ENCODE measurements around the gene NLRC5.
A peak's percentile ranks its signal among the peaks of the same experiment; 100 is the strongest.

The NLRC5 gene

DNA sequence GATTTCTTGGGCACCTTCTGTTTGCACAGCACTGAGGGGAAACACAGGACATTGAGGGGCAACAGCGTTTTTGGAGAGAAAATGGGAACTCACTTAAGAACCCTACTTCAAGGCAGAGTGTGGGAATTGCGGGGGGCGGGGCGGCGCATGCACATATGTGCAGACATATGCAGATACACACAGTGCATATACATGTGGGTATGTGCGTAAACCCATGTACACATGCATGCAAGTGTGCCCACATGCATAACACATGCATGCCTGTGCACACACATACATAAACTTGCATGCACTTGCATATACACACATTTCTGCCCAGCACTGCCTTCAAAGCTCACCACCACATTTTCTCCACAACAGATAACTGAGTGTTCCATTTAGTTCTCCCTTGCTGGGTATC lies 32.4 kb downstream of the NLRC5 start:
- no peak for DNase-seq (ENCODE audit: low read depth in 2 of 3, low spot score in 1 of 3)

DNA sequence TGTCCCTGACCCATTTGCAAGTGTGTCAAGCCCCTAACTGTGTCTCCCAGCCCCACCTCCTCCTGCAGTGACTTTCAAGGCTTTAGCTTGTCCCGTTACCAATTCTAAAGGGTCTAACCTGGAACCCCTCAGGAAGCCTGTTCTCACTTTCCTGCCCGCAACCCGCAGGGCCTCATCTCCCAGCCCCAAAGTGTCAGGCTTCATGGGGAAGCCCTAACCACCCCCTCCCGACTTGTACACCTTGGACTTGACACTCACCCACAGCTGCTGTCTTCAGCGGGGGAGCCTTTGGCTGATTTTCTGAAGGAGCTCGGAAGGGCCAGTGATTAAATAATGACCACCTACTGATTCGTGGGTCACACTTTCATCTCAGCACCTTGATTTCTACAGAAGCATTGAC lies 33.1 kb downstream of the NLRC5 start:
- DNase-seq (ENCODE audit: low read depth in 2 of 3, low spot score in 1 of 3) = no peak

DNA sequence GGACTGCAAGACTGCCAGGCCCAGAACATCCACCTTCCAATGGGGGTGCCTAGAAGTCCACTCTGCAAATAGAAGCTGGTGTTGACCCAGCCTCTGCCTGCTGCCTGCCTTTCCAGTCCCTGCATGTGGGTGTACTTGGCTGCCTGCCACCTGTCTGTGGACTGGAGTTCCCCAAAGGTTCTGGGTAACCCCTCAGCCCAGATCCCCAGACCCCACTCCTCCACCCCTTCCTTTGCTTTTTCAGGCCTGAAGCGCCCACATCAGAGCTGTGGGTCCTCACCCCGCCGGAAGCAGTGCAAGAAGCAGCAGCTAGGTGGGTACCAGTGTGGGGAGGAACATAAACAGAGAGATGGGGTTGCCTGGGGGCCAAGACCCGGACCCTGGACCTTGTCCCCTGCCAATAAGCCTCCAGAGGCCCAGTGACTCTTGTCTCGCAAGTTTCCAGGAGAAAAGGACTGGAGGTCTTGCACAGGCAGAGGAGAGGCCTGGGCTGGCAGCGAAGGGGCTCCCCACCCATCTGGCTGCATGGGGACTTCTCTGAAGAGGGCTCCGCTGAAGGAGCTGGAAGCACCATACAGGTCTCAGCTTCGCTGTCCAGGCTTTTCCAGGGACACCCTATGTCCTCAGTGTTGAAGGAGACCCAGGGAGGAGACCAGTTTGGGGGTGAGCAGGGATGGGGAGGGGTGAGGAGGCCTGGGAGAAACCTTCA lies 34.3 kb downstream of the NLRC5 start:
- peak; percentile 27 to 55 (median 46) for DNase-seq (ENCODE audit: low read depth in 2 of 3, low spot score in 1 of 3)

DNA sequence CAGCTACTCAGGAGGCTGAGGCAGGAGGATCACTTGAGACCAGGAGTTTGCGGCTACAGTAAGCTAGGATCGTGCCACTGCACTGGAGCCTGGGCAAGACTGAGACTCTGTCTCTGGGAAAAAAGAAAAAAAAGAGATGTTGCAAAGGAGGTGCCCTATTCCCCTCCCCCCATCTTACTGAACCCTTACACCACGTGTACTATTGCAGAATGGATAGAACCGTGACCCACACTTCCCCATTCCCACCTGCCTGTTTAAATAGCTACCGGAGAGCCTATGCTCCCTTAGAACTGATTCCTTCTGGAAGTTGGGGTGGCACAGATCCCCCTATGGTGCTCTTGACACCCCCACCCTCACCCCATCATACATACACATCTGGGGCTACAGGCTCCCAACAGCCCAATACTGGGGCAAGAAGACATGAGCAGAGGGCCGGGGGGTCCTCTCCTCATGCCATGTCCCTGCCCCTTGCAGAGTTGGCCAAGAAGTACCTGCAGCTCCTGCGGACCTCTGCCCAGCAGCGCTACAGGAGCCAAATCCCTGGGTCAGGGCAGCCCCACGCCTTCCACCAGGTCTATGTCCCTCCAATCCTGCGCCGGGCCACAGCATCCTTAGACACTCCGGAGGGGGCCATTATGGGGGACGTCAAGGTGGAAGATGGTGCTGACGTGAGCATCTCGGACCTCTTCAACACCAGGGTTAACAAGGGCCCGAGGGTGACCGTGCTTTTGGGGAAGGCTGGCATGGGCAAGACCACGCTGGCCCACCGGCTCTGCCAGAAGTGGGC lies 35.7 kb downstream of the NLRC5 start:
- no peak for DNase-seq (ENCODE audit: low read depth in 2 of 3, low spot score in 1 of 3)

DNA sequence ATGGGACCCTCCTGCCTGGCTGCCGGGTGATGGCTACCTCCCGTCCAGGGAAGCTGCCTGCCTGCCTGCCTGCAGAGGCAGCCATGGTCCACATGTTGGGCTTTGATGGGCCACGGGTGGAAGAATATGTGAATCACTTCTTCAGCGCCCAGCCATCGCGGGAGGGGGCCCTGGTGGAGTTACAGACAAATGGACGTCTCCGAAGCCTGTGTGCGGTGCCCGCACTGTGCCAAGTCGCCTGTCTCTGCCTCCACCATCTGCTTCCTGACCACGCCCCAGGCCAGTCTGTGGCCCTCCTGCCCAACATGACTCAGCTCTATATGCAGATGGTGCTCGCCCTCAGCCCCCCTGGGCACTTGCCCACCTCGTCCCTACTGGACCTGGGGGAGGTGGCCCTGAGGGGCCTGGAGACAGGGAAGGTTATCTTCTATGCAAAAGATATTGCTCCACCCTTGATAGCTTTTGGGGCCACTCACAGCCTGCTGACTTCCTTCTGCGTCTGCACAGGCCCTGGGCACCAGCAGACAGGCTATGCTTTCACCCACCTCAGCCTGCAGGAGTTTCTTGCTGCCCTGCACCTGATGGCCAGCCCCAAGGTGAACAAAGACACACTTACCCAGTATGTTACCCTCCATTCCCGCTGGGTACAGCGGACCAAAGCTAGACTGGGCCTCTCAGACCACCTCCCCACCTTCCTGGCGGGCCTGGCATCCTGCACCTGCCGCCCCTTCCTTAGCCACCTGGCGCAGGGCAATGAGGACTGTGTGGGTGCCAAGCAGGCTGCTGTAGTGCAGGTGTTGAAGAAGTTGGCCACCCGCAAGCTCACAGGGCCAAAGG lies 36.8 kb downstream of the NLRC5 start:
- DNase-seq (ENCODE audit: low read depth in 2 of 3, low spot score in 1 of 3) = no peak

DNA sequence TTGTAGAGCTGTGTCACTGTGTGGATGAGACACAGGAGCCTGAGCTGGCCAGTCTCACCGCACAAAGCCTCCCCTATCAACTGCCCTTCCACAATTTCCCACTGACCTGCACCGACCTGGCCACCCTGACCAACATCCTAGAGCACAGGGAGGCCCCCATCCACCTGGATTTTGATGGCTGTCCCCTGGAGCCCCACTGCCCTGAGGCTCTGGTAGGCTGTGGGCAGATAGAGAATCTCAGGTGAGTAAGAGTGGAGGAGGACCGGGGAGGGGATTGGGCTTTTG lies 37.4 kb downstream of the NLRC5 start:
- DNase-seq (ENCODE audit: low read depth in 2 of 3, low spot score in 1 of 3) = no peak

DNA sequence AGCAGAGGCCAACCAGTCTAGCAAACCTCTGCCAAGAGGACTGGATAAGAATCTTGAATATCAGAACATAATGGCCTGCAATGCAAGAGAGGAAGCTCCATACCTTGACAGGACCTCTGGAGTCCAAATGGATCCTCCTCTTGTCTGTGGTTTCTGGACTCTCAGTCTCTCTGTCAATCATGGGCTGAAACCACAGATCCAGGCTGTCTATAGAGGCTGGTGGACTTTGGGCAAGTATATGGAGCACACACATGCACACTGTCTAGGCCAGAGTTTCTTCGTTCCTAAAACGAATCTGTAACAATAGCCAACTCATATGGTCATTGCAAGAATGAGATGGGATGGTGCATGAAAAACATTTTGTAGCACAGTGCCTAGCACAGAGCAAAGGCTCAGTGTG lies 37.7 kb downstream of the NLRC5 start:
- no peak for DNase-seq (ENCODE audit: low read depth in 2 of 3, low spot score in 1 of 3)

DNA sequence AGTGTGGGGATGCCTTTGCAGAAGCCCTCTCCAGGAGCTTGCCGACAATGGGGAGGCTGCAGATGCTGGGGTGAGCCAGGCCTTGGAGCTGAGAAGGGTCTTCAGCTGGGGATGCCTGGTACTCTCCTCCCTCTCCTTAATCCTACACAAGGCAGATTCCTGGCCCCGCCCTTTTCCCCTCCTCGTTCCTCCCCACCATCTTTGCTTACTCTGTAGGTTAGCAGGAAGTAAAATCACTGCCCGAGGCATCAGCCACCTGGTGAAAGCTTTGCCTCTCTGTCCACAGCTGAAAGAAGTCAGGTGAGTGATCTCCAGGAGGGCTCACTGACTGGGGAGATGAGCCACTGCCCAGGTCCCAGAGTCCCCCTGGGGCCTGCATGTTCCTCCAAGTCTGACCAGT lies 38.7 kb downstream of the NLRC5 start:
- no peak for DNase-seq (ENCODE audit: low read depth in 2 of 3, low spot score in 1 of 3)

DNA sequence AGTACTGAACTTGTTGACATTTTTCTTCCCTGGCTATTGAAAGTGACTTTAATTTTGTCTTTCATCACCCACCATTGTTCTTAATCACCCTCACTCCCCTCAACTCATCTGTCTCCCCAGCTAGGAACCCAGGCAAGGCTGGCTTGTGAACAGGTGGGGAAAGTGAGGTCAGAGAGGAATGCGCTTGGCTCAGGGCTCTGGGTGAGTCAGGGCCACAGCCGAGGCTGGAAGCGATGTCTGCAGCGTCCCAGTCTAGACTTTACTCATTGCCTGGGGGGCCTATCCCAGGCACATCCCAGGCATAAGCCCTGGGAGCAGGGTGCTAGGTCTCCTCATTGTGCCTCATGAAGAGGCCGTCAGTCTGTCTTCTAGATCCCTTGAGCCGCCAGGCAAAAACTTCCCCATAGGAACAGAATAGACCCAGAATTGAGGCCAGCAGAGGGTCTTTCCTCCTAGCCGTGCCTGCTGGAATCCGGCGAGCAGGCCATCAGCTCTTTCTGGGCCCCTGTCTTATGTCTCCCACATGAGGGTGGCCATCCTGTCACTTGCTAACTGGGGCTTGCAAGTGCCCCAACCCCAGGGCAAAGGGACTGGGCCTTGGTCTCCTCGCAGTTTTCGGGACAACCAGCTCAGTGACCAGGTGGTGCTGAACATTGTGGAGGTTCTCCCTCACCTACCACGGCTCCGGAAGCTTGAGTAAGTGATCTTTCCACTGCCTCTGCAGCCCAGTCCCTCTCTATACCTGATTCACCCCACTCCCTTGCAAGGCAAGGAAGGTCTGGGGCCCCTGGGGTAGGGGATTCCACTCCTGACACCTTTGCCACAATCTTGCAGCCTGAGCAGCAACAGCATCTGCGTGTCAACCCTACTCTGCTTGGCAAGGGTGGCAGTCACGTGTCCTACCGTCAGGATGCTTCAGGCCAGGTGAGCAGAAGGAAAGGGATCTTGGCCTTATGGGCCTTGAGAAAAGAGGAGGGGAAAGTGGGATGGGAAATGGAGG lies 40.1 kb downstream of the NLRC5 start:
- DNase-seq (ENCODE audit: low read depth in 2 of 3, low spot score in 1 of 3) = no peak

DNA sequence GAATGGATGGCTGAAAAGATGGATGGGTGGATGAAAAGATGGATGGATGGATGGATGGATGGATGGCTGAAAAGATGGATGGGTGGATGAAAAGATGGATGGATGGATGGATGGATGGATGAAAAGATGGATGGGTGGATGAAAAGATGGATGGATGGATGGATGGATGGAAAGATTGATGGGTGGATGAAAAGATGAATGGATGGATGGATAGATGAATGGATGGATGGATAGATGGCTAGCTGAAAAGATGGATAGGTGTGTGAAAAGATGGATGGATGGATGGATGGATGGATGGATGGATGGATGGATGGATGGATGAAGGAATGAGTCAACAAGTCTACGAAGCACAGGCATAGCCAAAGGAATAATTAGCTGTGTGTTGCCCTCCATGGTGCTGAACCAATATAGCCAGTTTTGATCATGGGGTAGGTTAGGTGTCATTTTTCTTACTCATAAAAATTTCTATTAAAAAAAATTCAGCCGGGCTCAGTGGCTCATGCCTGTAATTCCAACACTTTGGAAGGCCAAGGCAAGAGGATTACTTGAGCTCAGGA lies 41.1 kb downstream of the NLRC5 start:
- DNase-seq (ENCODE audit: low read depth in 2 of 3, low spot score in 1 of 3) = no peak

DNA sequence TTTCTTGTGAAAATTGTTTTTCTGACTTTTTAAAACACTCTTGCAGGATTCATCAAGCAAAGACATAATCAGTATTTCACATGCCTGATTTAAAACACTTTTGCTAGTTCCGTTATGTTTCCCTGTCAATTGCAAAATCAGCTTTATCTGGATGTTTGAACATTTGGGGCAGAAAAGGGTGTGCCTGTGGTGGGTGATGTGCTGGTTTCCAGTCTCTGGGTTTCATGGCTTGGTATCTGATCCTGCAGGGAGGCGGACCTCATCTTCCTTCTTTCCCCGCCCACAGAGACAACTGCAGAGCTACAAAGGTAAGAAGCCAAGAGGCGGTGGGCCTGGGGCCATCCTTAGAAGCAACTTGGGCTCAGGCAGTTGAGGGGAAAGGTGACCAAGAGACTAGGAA lies 41.8 kb downstream of the NLRC5 start:
- no peak for DNase-seq (ENCODE audit: low read depth in 2 of 3, low spot score in 1 of 3)

DNA sequence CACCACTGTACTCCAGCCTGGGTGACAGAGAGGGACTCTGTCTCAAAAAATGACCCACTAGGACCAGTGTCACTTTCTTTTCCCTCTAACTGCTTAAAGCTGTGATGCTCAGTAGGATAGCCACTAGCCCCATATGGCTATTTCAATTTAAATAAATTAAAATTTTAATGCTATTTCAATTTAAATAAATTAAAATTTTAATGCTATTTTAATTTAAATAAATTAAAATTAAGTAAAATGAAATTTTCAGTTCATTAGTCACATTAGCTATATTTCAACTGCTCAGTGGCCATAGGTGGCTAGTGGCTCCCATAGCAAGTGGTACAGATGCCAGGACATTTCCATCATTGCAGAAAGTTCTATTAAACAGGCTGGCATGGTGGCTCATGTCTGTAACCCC lies 43.0 kb downstream of the NLRC5 start:
- DNase-seq (ENCODE audit: low read depth in 2 of 3, low spot score in 1 of 3) = no peak

DNA sequence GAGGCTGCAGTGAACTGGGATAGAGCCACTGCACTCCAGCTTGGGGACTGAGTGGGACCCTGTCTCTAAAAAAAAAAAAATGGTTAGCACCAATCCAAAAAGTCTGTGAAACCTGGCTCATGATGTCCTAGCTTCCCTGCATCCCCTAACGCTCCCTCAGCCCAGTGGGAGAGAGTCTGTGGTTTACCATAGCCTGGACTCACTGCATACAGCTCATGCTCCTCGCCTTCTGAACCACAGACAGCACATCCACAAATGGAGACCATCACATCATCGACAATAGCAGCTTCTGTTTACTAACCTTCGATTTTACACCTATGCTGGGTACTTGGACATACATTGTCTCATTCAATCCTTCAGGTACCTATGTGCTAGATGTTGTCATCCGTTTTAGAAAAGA lies 43.6 kb downstream of the NLRC5 start:
- no peak for DNase-seq (ENCODE audit: low read depth in 2 of 3, low spot score in 1 of 3)

DNA sequence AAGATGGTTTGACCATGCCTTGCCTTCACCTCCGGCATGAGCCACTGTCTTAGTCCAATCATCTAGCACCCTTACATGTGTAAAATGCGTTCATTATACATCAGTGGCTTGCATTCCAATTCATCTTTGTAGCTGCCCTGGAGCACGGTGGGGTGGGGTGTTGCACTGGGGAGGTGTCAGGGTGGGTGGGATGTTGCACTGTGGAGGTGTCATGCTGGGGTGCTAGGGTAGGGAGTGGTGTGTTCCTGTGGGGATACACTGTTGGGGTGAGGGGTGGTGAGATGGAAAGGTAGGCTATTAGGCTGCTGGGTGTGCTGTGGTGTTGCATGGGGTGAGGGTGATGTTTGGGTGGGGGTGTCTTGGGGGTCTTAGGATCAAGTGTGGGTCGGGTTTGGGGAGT lies 47.0 kb downstream of the NLRC5 start:
- no peak for DNase-seq (ENCODE audit: low read depth in 2 of 3, low spot score in 1 of 3)

DNA sequence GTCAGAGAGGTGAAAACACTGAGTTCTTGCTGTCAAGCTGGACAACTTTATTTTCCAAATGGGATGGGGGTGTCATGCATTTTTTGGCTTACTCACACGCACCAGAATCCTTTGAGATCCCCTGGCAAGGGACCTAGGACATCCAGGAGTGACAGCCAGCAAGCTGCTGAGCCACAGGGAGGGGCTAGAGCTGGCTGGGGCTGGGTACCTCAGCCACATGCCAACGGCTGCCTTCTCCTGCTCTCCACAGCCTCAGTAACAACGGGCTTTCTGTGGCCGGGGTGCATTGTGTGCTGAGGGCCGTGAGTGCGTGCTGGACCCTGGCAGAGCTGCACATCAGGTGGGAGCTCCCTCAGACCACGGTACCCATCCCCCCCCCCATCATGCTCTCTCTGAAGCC lies 47.6 kb downstream of the NLRC5 start:
- DNase-seq (ENCODE audit: low read depth in 2 of 3, low spot score in 1 of 3) = no peak

DNA sequence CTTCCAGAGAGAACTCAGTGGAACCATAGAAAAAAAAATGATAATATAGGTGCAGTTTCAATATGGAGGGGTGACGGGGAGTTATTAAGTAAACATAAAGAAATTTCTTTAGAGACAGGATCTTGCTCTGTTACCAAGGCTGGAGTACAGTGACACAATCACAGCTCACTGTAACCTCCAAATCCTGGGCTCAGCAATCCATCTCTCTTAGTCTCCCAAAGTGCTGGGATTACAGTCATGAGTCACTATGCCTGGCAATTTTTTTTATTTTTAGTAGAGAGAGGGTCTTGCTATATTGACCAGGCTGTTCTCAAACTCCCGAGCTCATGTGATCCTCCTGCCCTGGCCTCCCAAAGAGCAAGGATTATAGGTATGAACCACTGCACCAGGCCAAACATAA lies 48.8 kb downstream of the NLRC5 start:
- DNase-seq (ENCODE audit: low read depth in 2 of 3, low spot score in 1 of 3) = no peak

DNA sequence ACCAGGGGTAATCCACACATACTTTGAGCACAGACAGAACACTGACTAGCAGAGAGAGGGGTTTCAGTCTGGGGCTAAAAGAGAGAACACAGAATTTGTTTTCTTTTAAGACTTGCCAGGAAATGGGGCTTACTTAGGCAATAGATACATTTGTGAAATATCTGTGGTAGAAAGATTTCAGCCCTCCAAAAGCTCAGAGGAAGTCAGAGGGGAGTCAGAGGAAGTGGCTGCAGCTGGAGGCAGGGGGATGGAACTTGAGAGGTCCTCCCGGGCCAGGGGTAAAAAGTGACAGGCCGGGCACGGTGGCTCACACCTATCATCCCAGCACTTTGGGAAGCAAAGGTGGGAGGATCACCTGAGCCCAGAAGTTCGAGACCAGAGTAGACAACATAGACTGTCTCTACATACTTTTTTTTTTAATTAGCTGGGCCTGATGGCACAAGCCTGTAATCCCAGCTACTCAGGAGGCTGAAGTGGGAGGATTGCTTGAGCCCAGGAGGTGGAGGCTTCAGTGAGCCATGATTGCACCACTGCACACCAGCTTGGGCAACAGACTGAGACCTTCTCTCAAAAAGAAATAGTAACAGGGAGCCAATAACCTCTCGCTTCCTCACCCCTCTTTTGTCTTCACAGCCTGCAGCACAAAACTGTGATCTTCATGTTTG lies 49.9 kb downstream of the NLRC5 start:
- DNase-seq (ENCODE audit: low read depth in 2 of 3, low spot score in 1 of 3) = no peak

DNA sequence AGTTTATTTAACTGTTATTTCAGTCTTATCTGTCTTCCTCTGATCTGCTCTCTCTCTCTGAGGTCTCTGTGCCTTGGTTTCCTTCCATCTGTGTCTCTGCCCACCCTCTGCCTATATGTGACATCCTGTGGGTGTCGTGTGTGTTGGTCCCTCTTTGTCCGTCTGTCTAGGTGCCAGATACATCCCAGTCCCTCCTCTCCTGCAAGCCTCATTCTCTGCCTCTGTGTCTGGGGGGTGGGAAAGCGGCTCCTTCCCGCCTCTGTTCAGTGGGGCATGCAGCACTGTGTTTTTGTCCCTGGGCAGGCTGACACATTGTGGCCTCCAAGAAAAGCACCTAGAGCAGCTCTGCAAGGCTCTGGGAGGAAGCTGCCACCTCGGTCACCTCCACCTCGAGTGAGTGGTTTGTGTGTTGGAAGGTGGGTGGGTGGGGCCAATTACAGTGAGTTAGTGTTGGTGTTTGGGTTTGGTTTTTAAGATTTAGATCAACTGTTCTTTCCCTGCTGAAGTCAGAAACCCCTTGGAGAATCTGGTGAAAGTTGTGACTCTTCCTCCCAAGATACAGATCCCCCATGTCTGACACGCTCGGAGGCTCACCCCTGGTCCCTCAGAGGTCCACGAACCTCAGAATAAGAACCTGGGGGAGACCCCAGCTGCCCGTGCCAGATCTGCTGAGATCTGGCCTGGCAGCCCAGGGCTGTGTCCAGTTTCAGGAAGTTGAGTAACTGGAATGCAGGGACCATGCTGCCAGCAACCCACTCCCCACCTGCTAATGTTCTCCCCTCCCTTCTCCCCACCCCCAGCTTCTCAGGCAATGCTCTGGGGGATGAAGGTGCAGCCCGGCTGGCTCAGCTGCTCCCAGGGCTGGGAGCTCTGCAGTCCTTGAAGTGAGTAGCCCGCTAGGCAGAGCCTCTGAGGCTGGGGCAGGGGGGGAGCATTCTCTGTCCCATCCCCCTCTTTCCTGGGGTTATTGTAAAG lies 52.1 kb downstream of the NLRC5 start:
- peak; percentile 73 to 81 (median 78) for DNase-seq (ENCODE audit: low read depth in 2 of 3, low spot score in 1 of 3)

Measured in stimulated activated CD4-positive, alpha-beta T cell treated with anti-CD3 and anti-CD28 coated beads, Interleukin-12 subunit alpha, Interleukin-12 subunit beta, amount 100 ng/mL, for 48 hours (primary cell).